Stimulated activated CD8-positive, alpha-beta memory T cell treated with anti-CD3 and anti-CD28 coated beads, Interleukin-7, amount 100 ng/mL, for 24 hours (primary cell): Measurements from ENCODE around the gene IFT20.
A peak's percentile ranks its signal among the peaks of the same experiment; 100 is the strongest.

Experiments
- DNase-seq: peaks from one replicate; pipeline ENCODE4 v3.0.0-alpha.2; 2020; ENCODE audit warnings: low read depth

IFT20 gene

GRCh38 chr17:28335201-28335958, at the start of gene IFT20, which contains the start of gene TNFAIP1:
Gene IFT20 (minus strand): TSS chr17:28335472. CDS start chr17:28331985, 3,487 bp downstream.
Gene TNFAIP1 (plus strand): TSS chr17:28335761. CDS start chr17:28339522, 3,761 bp downstream.
- peak; percentile 90 for DNase-seq

- DNase-seq, result no peak
These were observed 49.7 kb upstream of the IFT20 start for GRCh38 chr17:28385037-28385400.

- no peak for DNase-seq
These were observed 49.2 kb upstream of the IFT20 start for GRCh38 chr17:28384281-28385036.

- DNase-seq, result no peak
These were observed 46.0 kb upstream of the IFT20 start for GRCh38 chr17:28381141-28381825.

GRCh38 chr17:28379814-28380801, 44.8 kb upstream of the IFT20 start:
- no peak for DNase-seq

- no peak for DNase-seq
These were observed 37.6 kb upstream of the IFT20 start for GRCh38 chr17:28372945-28373274.

- DNase-seq, result no peak
These were observed 37.1 kb upstream of the IFT20 start for GRCh38 chr17:28372203-28372944.

GRCh38 chr17:28371245-28372202, 36.3 kb upstream of the IFT20 start, which contains the start of gene SARM1:
Gene SARM1 (plus strand): TSS chr17:28371694. CDS start chr17:28372033, 339 bp downstream.
- DNase-seq, result peak; percentile 81

GRCh38 chr17:28370744-28371103, 35.5 kb upstream of the IFT20 start:
- DNase-seq, result no peak

GRCh38 chr17:28370035-28370743, 34.9 kb upstream of the IFT20 start, which contains the start of gene VTN:
Gene VTN (minus strand): TSS chr17:28370307. CDS start chr17:28370203, 104 bp downstream.
- no peak for DNase-seq

GRCh38 chr17:28369684-28370034, 34.4 kb upstream of the IFT20 start:
- no peak for DNase-seq

GRCh38 chr17:28368915-28369683, 33.8 kb upstream of the IFT20 start:
- DNase-seq, result no peak

- no peak for DNase-seq
These were observed 33.1 kb upstream of the IFT20 start for GRCh38 chr17:28368306-28368831.

- no peak for DNase-seq
These were observed 32.5 kb upstream of the IFT20 start for GRCh38 chr17:28367641-28368305.

- no peak for DNase-seq
These were observed 31.3 kb upstream of the IFT20 start for GRCh38 chr17:28366605-28367004.

- no peak for DNase-seq
These were observed 30.2 kb upstream of the IFT20 start for GRCh38 chr17:28365487-28365886.

- DNase-seq, result no peak
These were observed 29.5 kb upstream of the IFT20 start, which contains the start of gene SEBOX for GRCh38 chr17:28364665-28365363. Gene SEBOX (minus strand): TSS chr17:28365199. CDS start chr17:28365151, 48 bp downstream.
